Measurements from ENCODE around the gene SMIM5. TPM values are rescaled to one million over a fixed set of nuclear protein-coding genes. Genes with fewer than 3 reads are reported as not detected.

Gene SMIM5
- total RNA-seq, 2 donors from 2014 or later = 0.27 to 0.28 TPM

DNA sequence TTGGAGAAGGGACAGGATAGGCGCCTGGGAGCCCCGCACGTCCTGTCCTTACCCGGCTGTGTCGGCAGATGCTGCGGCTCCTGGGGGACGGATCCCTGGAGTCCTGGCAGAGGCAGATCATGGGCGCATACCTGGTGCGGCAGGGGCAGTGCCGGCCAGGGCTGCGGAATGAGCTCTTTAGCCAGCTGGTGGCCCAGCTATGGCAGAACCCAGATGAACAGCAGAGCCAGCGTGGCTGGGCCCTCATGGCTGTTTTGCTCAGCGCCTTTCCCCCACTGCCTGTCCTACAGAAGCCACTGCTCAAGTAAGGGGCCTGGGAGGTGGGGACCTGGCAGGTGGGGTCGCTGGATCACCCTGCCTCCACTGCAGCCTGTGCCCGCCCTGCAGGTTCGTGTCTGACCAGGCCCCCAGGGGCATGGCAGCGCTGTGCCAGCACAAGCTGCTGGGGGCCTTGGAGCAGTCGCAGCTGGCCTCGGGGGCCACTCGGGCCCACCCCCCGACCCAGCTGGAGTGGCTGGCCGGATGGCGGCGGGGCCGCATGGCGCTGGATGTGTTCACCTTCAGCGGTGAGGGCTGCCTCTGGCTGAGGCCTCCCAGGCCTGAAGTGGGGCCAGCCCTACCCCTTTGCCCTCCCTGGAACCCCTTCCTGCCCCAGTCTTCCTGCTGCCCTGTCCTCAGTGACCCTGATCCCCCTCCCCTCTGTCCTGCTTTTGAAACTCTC, 20.2 kb upstream of the SMIM5 start:
- Histone ChIP-seq H3K36me3 (peaks cover 3% of the 10 kb centered on the region), H3K27ac (no peak overlapping the region), H3K27me3 (replicated peaks; ENCODE audit: insufficient read depth) (no peaks in the 10 kb centered on the region), H3K4me1 (ENCODE audit: control insufficient read depth in 1 of 2, low read depth in 2 of 2) (no peaks in the 10 kb centered on the region), H3K4me3 (no peak overlapping the region), H3K9me3 (no peaks in the 10 kb centered on the region)
- ATAC-seq (ENCODE audit: insufficient number of reproducible peaks, low FRiP score, low read depth) (no peak), DNase-seq (ENCODE audit: low spot score) (no peak)
- TF ChIP-seq CTCF (IDR thresholded peaks at IDR 0.05) = no peak

GRCh38 chr17:75614006-75614405, 19.2 kb upstream of the SMIM5 start:
- TF ChIP-seq CTCF (IDR thresholded peaks at IDR 0.05) = no peak
- Histone ChIP-seq H3K27ac (no peak overlapping the region), H3K27me3 (replicated peaks; ENCODE audit: insufficient read depth) (no peaks in the 10 kb centered on the region), H3K36me3 (peaks cover 3% of the 10 kb centered on the region), H3K4me3 (no peak overlapping the region), H3K9me3 (no peaks in the 10 kb centered on the region), H3K4me1 (ENCODE audit: control insufficient read depth in 1 of 2, low read depth in 2 of 2) (no peaks in the 10 kb centered on the region)
- ATAC-seq (ENCODE audit: insufficient number of reproducible peaks, low FRiP score, low read depth) = no peak
- no peak for DNase-seq (ENCODE audit: low spot score)

DNA sequence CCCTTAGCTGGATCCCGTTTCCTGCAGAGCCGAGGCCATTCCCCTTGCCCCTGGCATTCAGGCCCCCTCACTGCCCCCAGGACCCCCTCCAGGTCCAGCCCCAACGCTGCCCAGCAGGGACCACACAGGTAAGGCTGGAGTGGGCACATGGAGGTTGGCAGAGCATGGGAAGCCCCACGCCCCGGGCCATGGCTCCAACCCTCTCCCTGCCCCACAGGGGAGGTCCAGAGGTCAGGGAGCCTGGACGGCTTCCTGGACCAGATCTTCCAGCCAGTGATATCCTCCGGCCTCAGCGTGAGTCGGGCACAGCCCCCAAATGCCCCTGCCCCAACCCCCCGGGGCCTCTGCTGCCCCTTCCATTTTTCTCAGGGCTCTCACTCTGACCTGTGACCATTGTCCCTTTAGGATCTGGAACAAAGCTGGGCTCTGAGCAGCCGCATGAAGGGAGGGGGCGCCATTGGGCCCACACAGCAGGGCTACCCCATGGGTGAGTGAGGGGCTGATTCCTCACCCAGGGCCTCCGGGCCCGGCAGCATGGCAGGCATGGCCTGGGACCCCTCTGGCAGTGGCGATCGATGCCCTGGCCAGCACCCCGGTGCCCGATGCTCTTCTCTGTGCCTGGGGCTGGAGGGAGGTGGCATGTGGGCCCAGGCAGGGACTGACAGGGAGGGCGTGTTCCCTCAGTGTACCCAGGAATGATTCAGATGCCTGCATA, 18.5 kb upstream of the SMIM5 start:
- Histone ChIP-seq H3K4me3 (no peak overlapping the region), H3K4me1 (ENCODE audit: control insufficient read depth in 1 of 2, low read depth in 2 of 2) (no peaks in the 10 kb centered on the region), H3K27ac (no peak overlapping the region), H3K9me3 (no peaks in the 10 kb centered on the region), H3K27me3 (replicated peaks; ENCODE audit: insufficient read depth) (no peaks in the 10 kb centered on the region), H3K36me3 (peaks cover 3% of the 10 kb centered on the region)
- no peak for DNase-seq (ENCODE audit: low spot score)
- no peak for ATAC-seq (ENCODE audit: insufficient number of reproducible peaks, low FRiP score, low read depth)
- no peak for TF ChIP-seq CTCF (IDR thresholded peaks at IDR 0.05)

- Histone ChIP-seq H3K9me3 (no peaks in the 10 kb centered on the region), H3K36me3 (peaks cover 3% of the 10 kb centered on the region), H3K27me3 (replicated peaks; ENCODE audit: insufficient read depth) (no peaks in the 10 kb centered on the region), H3K4me3 (no peak overlapping the region), H3K27ac (no peak overlapping the region), H3K4me1 (ENCODE audit: control insufficient read depth in 1 of 2, low read depth in 2 of 2) (no peaks in the 10 kb centered on the region)
- DNase-seq (ENCODE audit: low spot score) (no peak), ATAC-seq (ENCODE audit: insufficient number of reproducible peaks, low FRiP score, low read depth) (no peak)
- TF ChIP-seq CTCF (IDR thresholded peaks at IDR 0.05) = no peak
Observed at GRCh38 chr17:75615301-75615700, 17.9 kb upstream of the SMIM5 start.

- ATAC-seq (ENCODE audit: insufficient number of reproducible peaks, low FRiP score, low read depth) (no peak), DNase-seq (ENCODE audit: low spot score) (no peak)
- Histone ChIP-seq H3K36me3 (peaks cover 3% of the 10 kb centered on the region), H3K27ac (no peak overlapping the region), H3K9me3 (no peaks in the 10 kb centered on the region), H3K4me1 (ENCODE audit: control insufficient read depth in 1 of 2, low read depth in 2 of 2) (no peaks in the 10 kb centered on the region), H3K4me3 (no peak overlapping the region), H3K27me3 (replicated peaks; ENCODE audit: insufficient read depth) (no peaks in the 10 kb centered on the region)
- TF ChIP-seq CTCF (IDR thresholded peaks at IDR 0.05) = no peak
Observed at GRCh38 chr17:75616521-75617122, 16.6 kb upstream of the SMIM5 start.

Measured in thoracic aorta (tissue), 2 donors.